ENCODE results near the gene RGS8.

DNA sequence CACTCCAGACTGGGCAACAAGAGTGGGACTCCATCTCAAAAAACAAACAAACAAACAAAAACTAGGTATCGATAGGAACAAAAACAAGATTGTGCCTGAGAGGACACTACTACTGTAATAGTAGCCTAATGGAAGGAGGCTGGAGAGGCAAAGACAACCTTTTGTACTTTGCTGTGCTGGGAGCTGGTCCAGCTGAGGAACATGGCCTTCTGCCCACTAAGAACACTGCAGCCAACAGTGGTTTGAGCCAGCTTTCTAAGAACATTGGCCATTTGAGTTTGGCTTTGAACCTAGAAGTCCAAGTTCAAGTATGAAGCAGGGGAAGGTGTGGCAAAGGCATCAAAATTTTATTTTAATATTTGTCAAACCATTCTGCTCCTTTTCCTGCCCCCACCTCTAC lies 22.7 kb upstream of the RGS8 start:
- TF ChIP-seq POLR2A (IDR thresholded peaks at IDR 0.05; ENCODE audit: low read length) (no peak), GATA1 (IDR thresholded peaks at IDR 0.05; ENCODE audit: low read depth, low read length) (no peak)
